HG03039 (cell line): ENCODE measurements around the gene GPX8.

Experiments used
- ATAC-seq: cut with Tn5 transposase; IDR thresholded peaks from one replicate; pipeline ENCODE4 v1.9.1; 2021; ENCODE audit warnings: mild to moderate bottlenecking, moderate library complexity; ENCODE audit not compliant: unreplicated experiment

The GPX8 gene

DNA sequence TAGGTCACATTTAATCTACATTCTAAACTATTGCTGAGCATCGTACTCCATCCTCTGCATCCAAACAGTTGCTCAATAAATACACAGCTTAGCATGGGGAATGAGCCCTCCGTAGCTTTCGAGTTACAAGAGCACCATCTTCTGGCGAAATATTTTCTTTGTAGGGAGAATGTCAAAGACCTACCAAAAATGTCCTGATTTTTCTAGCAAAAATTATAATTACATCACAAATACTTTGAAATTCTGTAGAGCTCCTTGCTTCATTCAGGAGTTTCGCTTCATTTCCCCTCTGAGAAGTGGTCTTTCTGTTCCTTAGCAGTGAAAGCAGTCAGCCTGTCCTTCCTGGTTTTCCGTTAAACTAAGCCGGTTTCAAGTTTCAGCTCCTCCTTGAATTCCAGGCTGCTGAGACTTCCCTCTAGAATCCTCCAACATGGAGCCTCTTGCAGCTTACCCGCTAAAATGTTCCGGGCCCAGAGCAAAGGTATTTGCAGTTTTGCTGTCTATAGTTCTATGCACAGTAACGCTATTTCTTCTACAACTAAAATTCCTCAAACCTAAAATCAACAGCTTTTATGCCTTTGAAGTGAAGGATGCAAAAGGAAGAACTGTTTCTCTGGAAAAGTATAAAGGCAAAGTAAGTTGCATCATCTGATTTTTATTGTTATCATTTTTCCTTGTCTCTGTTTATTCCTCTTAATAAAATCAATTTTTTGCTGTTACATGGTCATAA lies at the start of gene GPX8:
Gene GPX8 (plus strand): TSS at position 409 of the 730 bp plus-strand sequence. CDS start 22 bp downstream, at position 431.
- no peak for ATAC-seq

DNA sequence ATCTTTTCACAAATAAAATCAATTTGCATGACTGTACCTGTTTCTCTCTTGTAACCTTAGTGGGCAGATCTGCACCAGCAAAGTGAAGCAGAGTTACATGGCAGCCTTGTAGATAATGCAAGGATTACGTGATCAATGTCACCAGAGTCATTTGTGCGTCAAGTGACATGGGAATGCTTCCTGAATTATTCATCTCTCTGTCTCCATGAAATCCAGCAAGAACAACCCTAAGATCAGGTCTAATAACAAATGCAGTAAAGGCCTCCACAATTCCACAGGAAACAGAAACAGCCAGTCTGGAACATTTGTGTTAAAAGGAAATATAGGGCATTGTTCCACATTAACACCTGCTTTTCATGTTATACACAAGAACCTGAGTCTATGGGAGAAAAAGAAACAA lies 49.8 kb upstream of the GPX8 start:
- no peak for ATAC-seq

DNA sequence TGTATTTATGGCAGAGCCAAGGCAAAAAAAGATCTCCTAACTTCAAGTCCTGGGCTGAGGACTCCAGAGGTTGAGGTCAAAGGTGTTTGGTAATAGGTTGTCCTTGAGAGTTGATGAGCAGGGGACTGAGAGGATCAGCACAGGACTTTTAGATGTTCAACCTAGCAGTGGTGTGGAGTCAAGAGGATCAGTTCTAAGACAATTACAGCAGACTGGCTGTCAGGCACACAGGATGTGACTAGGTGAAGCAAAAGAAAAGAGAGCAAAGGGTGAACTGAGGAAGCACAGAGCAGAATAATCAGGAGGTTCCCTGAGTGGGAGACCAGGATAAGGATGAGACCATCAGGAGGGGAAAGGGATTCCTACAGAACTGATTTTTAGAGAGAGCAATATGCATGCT lies 46.6 kb upstream of the GPX8 start:
- ATAC-seq, result no peak

GRCh38 chr5:55114061-55114460 lies 45.9 kb upstream of the GPX8 start:
- no peak for ATAC-seq

- ATAC-seq, result no peak
These were observed 36.6 kb upstream of the GPX8 start for GRCh38 chr5:55123365-55123764.

GRCh38 chr5:55134053-55134722 lies 25.8 kb upstream of the GPX8 start:
- no peak for ATAC-seq

- no peak for ATAC-seq
These were observed 23.4 kb upstream of the GPX8 start for GRCh38 chr5:55136521-55136920.

DNA sequence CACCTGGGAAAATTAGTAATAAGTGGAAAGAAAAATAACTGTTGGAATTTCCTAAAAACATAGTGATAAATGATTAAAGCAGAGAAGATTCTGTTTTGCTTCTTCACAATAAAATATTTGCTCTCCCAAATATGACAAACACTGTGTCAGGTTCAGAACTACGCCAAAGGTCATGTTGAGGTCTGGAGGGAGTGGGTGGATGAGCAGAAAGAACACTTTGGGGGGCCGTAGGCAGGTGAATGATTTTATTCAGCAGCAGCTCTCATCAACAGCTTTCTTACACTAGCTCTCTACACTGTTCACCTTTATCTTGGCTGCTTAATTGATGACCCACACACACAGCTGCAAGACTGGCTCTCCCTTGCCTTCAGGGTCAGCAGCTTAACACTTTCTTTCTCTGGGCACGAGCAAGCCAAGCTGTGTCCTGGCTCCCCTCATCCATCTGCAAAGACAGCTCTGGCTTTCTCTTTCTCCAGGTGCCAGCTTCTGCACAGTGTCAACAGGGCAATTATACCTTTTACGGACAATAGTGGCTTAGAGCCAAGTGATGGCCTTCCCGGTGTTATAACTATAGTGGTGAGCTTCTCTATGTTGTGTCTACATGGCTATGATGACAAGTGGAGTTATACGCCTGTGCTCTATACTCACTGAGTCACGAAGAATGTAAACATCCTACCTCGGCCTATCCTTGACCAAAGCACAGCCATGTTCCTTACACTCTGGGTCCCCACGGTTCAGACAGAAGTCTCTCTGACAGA lies 18.9 kb upstream of the GPX8 start:
- no peak for ATAC-seq

DNA sequence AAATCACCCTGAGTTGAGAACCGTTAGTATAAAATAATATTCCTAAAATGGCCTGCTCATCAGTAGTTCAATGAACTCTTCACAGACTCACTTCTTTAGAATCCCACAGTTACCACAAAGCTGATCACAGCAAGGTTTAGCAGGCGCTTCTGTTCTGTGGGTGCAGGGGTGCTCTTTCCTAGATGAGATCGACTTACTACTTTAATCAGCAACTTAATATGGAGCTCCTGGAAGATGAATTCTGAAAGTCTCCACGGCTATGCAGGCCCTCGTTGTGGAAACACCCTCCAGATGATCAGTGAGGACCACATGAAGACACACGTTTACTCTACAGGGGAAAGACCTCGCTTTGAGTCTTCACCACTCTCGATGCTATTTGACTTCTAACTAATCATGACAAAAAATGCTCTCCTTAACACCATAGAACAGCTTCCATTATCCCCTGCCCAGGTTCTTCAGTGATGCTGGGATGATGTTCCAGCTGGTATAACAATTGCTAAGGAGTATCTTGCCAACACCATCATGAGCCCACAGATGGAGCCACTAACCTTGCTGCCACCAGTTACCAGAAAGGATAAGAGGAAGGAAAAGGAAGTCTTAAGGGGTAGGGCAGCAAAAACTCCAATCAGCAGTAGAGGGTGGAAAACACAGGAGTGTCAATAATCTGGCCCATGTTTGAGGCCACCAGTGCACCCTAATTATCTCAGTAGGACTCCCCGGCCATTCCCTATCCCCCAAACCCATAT lies 17.9 kb upstream of the GPX8 start:
- no peak for ATAC-seq

DNA sequence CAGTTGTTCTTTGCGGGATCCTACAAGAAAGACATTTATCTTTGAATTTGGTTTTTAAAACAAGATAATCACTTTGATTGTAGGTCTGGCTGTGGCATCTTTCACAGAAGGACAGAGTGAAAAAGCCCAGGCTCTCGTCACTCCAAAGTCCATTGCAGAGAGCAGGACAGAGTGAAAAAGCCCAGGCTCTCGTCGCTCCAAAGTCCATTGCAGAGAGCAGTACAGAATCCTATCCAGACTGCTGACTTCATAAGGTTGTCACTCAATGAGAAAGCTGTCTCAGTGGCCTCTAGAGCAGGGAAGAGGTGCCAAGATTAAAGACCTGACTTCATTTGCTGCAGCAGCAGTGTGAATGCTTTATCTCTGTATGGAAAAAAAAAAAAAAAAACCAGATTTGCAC lies 16.3 kb upstream of the GPX8 start:
- ATAC-seq, result no peak

GRCh38 chr5:55146080-55146479 lies 13.9 kb upstream of the GPX8 start:
- ATAC-seq, result no peak

- peak; percentile 90 for ATAC-seq
These were observed 13.3 kb upstream of the GPX8 start for GRCh38 chr5:55146543-55147151.

GRCh38 chr5:55149308-55149795 lies 10.6 kb upstream of the GPX8 start:
- ATAC-seq, result no peak

GRCh38 chr5:55151923-55152842 lies 7.8 kb upstream of the GPX8 start:
- ATAC-seq, result no peak

DNA sequence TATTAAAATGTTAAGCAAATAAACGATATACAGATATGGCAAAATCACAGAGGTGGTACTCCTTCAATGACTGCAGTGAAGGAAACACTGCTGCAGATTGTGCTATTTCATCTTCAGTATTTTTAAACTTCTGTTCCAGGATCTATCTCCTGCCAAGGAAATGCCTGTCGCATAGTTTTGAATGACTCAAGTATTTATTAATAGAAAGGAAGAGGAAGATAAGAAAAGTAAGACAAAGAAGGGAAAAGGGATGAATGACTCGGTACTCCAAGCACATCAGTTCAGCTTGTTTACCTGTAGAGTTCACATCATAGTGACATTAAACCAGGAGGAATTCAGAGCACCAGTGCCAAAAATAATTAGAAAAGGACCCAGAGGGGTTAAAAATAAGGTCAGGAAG lies 5.1 kb upstream of the GPX8 start:
- no peak for ATAC-seq

DNA sequence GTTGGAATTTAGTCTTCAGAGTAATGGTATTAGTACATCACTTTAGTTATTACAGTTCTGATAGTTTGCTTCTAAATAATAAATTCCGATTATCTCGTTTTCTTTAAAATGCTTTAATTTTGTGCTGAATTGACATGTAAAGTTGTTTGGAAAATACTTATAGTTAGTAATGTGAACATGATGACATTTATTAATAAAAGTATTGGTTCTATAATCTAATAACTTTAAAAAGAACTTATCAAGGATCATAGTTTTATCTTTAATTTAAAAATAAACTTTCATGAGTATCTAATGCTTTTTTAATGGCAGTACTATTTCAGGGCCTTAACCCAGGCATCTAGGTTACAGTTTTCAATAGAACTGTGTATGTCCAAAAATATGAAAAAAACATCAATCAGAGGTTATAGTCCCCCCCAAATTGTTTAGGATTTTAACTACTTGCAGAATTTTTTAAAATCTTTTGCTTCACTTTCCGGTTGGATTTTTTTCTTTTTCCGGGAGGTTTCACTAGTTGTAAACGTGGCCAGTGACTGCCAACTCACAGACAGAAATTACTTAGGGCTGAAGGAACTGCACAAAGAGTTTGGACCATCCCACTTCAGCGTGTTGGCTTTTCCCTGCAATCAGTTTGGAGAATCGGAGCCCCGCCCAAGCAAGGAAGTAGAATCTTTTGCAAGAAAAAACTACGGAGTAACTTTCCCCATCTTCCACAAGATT lies 680 bp downstream of the GPX8 start:
- ATAC-seq, result no peak

DNA sequence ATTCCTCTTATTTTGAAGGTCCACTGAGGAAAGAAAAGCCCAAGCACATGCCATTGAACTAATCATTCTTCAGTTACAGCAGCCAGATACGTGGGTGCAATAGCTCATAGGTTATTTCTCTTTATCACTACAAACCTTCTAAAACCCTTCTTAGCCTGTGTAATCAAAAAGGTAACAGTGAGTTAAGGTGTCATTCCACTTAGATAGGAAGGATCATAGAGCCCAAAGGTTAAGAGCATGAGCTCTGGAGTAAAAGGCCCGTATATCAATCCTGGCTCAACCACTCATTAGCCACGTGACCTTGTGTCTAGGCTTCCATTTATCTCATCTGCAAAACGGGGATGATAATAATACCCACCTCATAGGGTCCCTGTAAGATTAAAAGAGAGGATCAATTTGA lies 2.7 kb downstream of the GPX8 start:
- no peak for ATAC-seq

- ATAC-seq, result no peak
These were observed 11.5 kb downstream of the GPX8 start for GRCh38 chr5:55171471-55171870.
